ENCODE results near the gene EXOC8. TPM values are rescaled to one million over a fixed set of nuclear protein-coding genes. Genes with fewer than 3 reads are reported as not detected.

EXOC8 gene
- total RNA-seq, 3 donors from 2014 or later (not counting 1 experiment from before 2014, with no cell fraction given) = 29.0 to 37.1 (median 34.7) TPM

DNA sequence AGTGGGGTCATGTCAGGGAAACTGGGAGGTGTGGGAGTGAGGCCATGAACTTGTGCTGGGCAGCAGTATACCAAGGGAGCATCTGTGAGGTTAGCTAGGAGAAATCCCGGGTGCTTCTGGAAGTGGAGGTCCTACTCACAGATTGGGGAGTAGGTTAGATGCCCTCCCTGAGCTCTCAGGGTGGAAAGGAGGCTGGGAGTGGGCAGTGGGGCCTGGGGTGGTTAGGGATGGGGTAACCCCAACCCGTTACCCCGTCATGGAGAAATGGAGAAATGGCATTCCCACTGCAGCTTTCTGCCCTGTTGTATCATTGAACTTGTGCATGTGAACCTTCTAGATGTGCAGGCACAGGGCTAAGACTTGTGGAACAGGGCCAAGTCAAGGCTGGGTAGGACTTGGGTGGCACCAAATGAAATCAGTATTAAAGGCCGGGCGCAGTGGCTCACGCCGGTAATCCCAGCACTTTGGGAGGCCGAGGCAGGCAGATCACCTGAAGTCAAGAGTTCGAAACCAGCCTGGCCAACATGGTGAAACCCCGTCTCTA lies 27.2 kb downstream of the EXOC8 start:
- Histone ChIP-seq H3K27ac (ENCODE audit: low read length) (no peak overlapping the region), H3K4me1 (ENCODE audit: control insufficient read depth, insufficient read depth, low read length) (no peaks in the 10 kb centered on the region), H3K4me3 (ENCODE audit: low read length) (no peak overlapping the region), H3K27me3 (ENCODE audit: control insufficient read depth, insufficient read depth, low read length) (no peaks in the 10 kb centered on the region), H3K9me3 (ENCODE audit: control insufficient read depth, insufficient read depth, low read length) (no peaks in the 10 kb centered on the region), H3K36me3 (ENCODE audit: control insufficient read depth, insufficient read depth, low read length) (no peaks in the 10 kb centered on the region)
- ATAC-seq (no peak), DNase-seq (no peak)
- Mint-ChIP-seq H3K27me3 (ENCODE audit: low read depth in 2 of 2) (peaks cover 0 to 3% of the 10 kb centered on the region in 2 donors), H3K4me1 (no peaks in the 10 kb centered on the region), H3K27ac (no peak overlapping the region), H3K4me3 (no peak overlapping the region), H3K36me3 (no peaks in the 10 kb centered on the region), H3K9me3 (no peaks in the 10 kb centered on the region)
- TF ChIP-seq, protein P1, sequence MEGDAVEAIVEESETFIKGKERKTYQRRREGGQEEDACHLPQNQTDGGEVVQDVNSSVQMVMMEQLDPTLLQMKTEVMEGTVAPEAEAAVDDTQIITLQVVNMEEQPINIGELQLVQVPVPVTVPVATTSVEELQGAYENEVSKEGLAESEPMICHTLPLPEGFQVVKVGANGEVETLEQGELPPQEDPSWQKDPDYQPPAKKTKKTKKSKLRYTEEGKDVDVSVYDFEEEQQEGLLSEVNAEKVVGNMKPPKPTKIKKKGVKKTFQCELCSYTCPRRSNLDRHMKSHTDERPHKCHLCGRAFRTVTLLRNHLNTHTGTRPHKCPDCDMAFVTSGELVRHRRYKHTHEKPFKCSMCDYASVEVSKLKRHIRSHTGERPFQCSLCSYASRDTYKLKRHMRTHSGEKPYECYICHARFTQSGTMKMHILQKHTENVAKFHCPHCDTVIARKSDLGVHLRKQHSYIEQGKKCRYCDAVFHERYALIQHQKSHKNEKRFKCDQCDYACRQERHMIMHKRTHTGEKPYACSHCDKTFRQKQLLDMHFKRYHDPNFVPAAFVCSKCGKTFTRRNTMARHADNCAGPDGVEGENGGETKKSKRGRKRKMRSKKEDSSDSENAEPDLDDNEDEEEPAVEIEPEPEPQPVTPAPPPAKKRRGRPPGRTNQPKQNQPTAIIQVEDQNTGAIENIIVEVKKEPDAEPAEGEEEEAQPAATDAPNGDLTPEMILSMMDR (IDR thresholded peaks at IDR 0.05) = no peak
- 92% methylated on average over 10 of the region's 10 CpGs for WGBS (ENCODE audit: insufficient coverage)
- intact Hi-C loops (cut with micrococcal nuclease) = no loop called here

GRCh38 chr1:231301990-231302389 lies 35.7 kb downstream of the EXOC8 start:
- 95% methylated on average over 3 of the region's 3 CpGs for WGBS (ENCODE audit: insufficient coverage)
- H3K27me3 Mint-ChIP-seq (ENCODE audit: low read depth in 2 of 2) = no peaks in the 10 kb centered on the region
- H3K4me1 ChIP-seq (ENCODE audit: control insufficient read depth, insufficient read depth, low read length) = no peaks in the 10 kb centered on the region

GRCh38 chr1:231295938-231296337 lies 41.7 kb downstream of the EXOC8 start:
- Mint-ChIP-seq H3K9me3 (no peaks in the 10 kb centered on the region), H3K27ac (no peak overlapping the region), H3K27me3 (ENCODE audit: low read depth in 2 of 2) (no peaks in the 10 kb centered on the region), H3K4me3 (no peak overlapping the region), H3K4me1 (no peaks in the 10 kb centered on the region), H3K36me3 (no peaks in the 10 kb centered on the region)
- H3K27ac ChIP-seq (ENCODE audit: low read length) = no peak overlapping the region
- no peaks in the 10 kb centered on the region for H3K36me3 ChIP-seq (ENCODE audit: control insufficient read depth, insufficient read depth, low read length)
- no peaks in the 10 kb centered on the region for H3K27me3 ChIP-seq (ENCODE audit: control insufficient read depth, insufficient read depth, low read length)
- WGBS (ENCODE audit: insufficient coverage) = 94% methylated on average over 4 of the region's 4 CpGs
- no peak overlapping the region for H3K4me3 ChIP-seq (ENCODE audit: low read length)
- H3K4me1 ChIP-seq (ENCODE audit: control insufficient read depth, insufficient read depth, low read length) = no peaks in the 10 kb centered on the region
- TF ChIP-seq, protein P1 (IDR thresholded peaks at IDR 0.05) = no peak
- DNase-seq (no peak), ATAC-seq (no peak)
- no peaks in the 10 kb centered on the region for H3K9me3 ChIP-seq (ENCODE audit: control insufficient read depth, insufficient read depth, low read length)
- intact Hi-C loops (cut with micrococcal nuclease) = no loop called here

More at GRCh38 chr1:231301990-231302389, 35.7 kb downstream of the EXOC8 start:
- H3K9me3 Mint-ChIP-seq = no peaks in the 10 kb centered on the region
- Histone ChIP-seq H3K4me3 (ENCODE audit: low read length) (no peak overlapping the region), H3K27me3 (ENCODE audit: control insufficient read depth, insufficient read depth, low read length) (no peaks in the 10 kb centered on the region), H3K27ac (ENCODE audit: low read length) (no peak overlapping the region), H3K9me3 (ENCODE audit: control insufficient read depth, insufficient read depth, low read length) (no peaks in the 10 kb centered on the region), H3K36me3 (ENCODE audit: control insufficient read depth, insufficient read depth, low read length) (no peaks in the 10 kb centered on the region)
- TF ChIP-seq, protein P1 (IDR thresholded peaks at IDR 0.05) = no peak
- DNase-seq (no peak), ATAC-seq (no peak)
- H3K27ac Mint-ChIP-seq = no peak overlapping the region
- no peaks in the 10 kb centered on the region for H3K4me1 Mint-ChIP-seq
- H3K36me3 Mint-ChIP-seq = no peaks in the 10 kb centered on the region
- intact Hi-C loops (cut with micrococcal nuclease) = no loop called here
- no peak overlapping the region for H3K4me3 Mint-ChIP-seq

GRCh38 chr1:231286603-231287002 lies 51.0 kb downstream of the EXOC8 start:
- ATAC-seq (no peak), DNase-seq (no peak)
- Mint-ChIP-seq H3K36me3 (no peaks in the 10 kb centered on the region), H3K4me3 (no peak overlapping the region), H3K27me3 (ENCODE audit: low read depth in 2 of 2) (no peaks in the 10 kb centered on the region), H3K4me1 (no peaks in the 10 kb centered on the region), H3K9me3 (no peaks in the 10 kb centered on the region), H3K27ac (no peak overlapping the region)
- Histone ChIP-seq H3K4me1 (ENCODE audit: control insufficient read depth, insufficient read depth, low read length) (no peaks in the 10 kb centered on the region), H3K4me3 (ENCODE audit: low read length) (no peak overlapping the region), H3K36me3 (ENCODE audit: control insufficient read depth, insufficient read depth, low read length) (no peaks in the 10 kb centered on the region), H3K27me3 (ENCODE audit: control insufficient read depth, insufficient read depth, low read length) (no peaks in the 10 kb centered on the region), H3K9me3 (ENCODE audit: control insufficient read depth, insufficient read depth, low read length) (no peaks in the 10 kb centered on the region), H3K27ac (ENCODE audit: low read length) (no peak overlapping the region)
- 99% methylated on average over 6 of the region's 6 CpGs for WGBS (ENCODE audit: insufficient coverage)
- intact Hi-C loops (cut with micrococcal nuclease) = no loop called here
- TF ChIP-seq, protein P1 (IDR thresholded peaks at IDR 0.05) = no peak

Data from natural killer cell (primary cell).